Esophagus muscularis mucosa (tissue), 4 donors: Measurements from ENCODE around the gene PXN. TPM values are rescaled to one million over a fixed set of nuclear protein-coding genes. Genes with fewer than 3 reads are reported as not detected.

Experiments
- DNase-seq: peaks from one replicate; pipeline ENCODE4 v3.0.0-alpha.2; 2017; ENCODE audit errors: extremely low spot score
- H3K27ac ChIP-seq, 4 donors: fragments of 200-600 bp; sonication (generic); replicated peaks in 1 of 4; 1 replicate in 3 of 4; 2 replicates in 1 of 4; pipeline ENCODE4 v1.5.1; 2016 to 2019; ENCODE audit warnings: mild to moderate bottlenecking in 1 of 4
- H3K27me3 ChIP-seq, 4 donors: fragments of 200-600 bp; sonication (generic); one replicate each; pipeline versions ENCODE4 v1.5.1 to v1.6.0; 2016 to 2019
- H3K36me3 ChIP-seq, 4 donors: fragments of 200-600 bp; sonication (generic); one replicate each; pipeline ENCODE4 v1.5.1; 2016 to 2019
- H3K4me1 ChIP-seq, 4 donors: fragments of 200-600 bp; sonication (generic); one replicate each; pipeline ENCODE4 v1.5.1; 2016 to 2019
- H3K4me3 ChIP-seq, 4 donors: fragments of 200-600 bp; sonication (generic); 1 replicate in 2 of 4; 2 replicates in 2 of 4; pipeline ENCODE4 v1.5.1; 2016 to 2019; ENCODE audit warnings: mild to moderate bottlenecking in 4 of 4, moderate library complexity in 1 of 4
- H3K9me3 ChIP-seq, 4 donors: fragments of 200-600 bp; sonication (generic); 1 replicate in 3 of 4; 2 replicates in 1 of 4; pipeline ENCODE4 v1.5.1; 2016 to 2019
- CTCF ChIP-seq, 3 experiments: fragments of 200-600 bp in 2 of 3; fragments of 450-650 bp in 1 of 3; sonication (generic) in 2 of 3; IDR thresholded peaks; one replicate each; pipeline ENCODE4 v1.5.1; 2017 to 2019; ENCODE audit warnings: antibody characterized with exemption in 3 of 3, mild to moderate bottlenecking in 2 of 3, moderate library complexity in 1 of 3
- EP300 ChIP-seq: sonication (generic); formaldehyde crosslinking; IDR thresholded peaks from one replicate; pipeline ENCODE4 v1.6.1; 2017; ENCODE audit warnings: antibody characterized with exemption
- POLR2A ChIP-seq: fragments of 450-650 bp; IDR thresholded peaks from one replicate; pipeline ENCODE4 v1.6.1; 2017; ENCODE audit warnings: antibody characterized with exemption, moderate library complexity, mild to moderate bottlenecking, low read depth
- POLR2AphosphoS5 ChIP-seq, 2 donors: sonication (generic); formaldehyde crosslinking; IDR thresholded peaks; one replicate each; pipeline ENCODE4 v1.6.1; 2017; ENCODE audit warnings: antibody characterized with exemption in 2 of 2
- WGBS: methylation state at CpG from one replicate; pipeline ENCODE4 v1.1.5; 2018; 5-methylcytosine and 5-hydroxymethylcytosine counted together
- intact Hi-C: fragments of 100-400 bp; cut with DNase I; formaldehyde crosslinking; loops from one replicate; pipeline ENCODE4 v1.15.1; 2023
- total RNA-seq, 4 donors: library from RNA; depleted of rRNA; stranded (reverse); fragments of >200 nt; gene quantifications; one replicate each; pipeline versions ENCODE4 v1.1.0 to v1.2.1, GENCODE V29; 2016

The PXN gene
- total RNA-seq, 4 donors from 2014 or later: 51.9 to 89.4 (median 71.9) TPM

- Histone ChIP-seq H3K27ac (peak overlapping the region; percentile 96 to 98 (median 96)), H3K36me3 (peaks cover 0 to 10% (median 0%) of the 10 kb centered on the region in 4 donors), H3K9me3 (no peaks in the 10 kb centered on the region), H3K4me1 (peaks cover 57 to 70% (median 65%) of the 10 kb centered on the region in 4 donors), H3K4me3 (peak overlapping the region; percentile 84 to 100 (median 99)), H3K27me3 (no peaks in the 10 kb centered on the region)
- TF ChIP-seq CTCF (IDR thresholded peaks at IDR 0.05) (no peak), POLR2A (no peak)
- intact Hi-C loops: loop anchor here (1.0 kb wide), 1 partner anchor 32 kb away; no protein-coding TSS in a partner anchor
- no peak for DNase-seq
- WGBS: 46% methylated on average over 5 of the region's 5 CpGs
These were observed 1.8 kb downstream of the PXN start for GRCh38 chr12:120263748-120264085.

GRCh38 chr12:120262852-120263747 is 2.4 kb downstream of the PXN start:
- peak overlapping the region; percentile 96 to 98 (median 96) for H3K27ac ChIP-seq
- intact Hi-C loops: no loop called here
- TF ChIP-seq POLR2AphosphoS5 (IDR thresholded peaks at IDR 0.05) (peak in 1 of 2 donors; percentile 19), EP300 (no peak), CTCF (IDR thresholded peaks at IDR 0.05) (no peak), POLR2A (no peak)
- whole genome bisulfite sequencing: 14% methylated on average over 15 of the region's 15 CpGs
- H3K27me3 ChIP-seq: no peaks in the 10 kb centered on the region
- peak overlapping the region; percentile 84 to 100 (median 99) for H3K4me3 ChIP-seq
- peaks cover 63 to 76% (median 72%) of the 10 kb centered on the region in 4 donors for H3K4me1 ChIP-seq
- H3K9me3 ChIP-seq: no peaks in the 10 kb centered on the region
- no peak for DNase-seq
- peaks cover 0 to 10% (median 0%) of the 10 kb centered on the region in 4 donors for H3K36me3 ChIP-seq

- Histone ChIP-seq H3K4me1 (peaks cover 72 to 85% (median 81%) of the 10 kb centered on the region in 4 donors), H3K36me3 (peaks cover 0 to 10% (median 0%) of the 10 kb centered on the region in 4 donors), H3K4me3 (peak overlapping the region; percentile 84 to 100 (median 99)), H3K27me3 (no peaks in the 10 kb centered on the region), H3K9me3 (no peaks in the 10 kb centered on the region), H3K27ac (peak overlapping the region; percentile 96 to 98 (median 96))
- intact Hi-C loops: no loop called here
- TF ChIP-seq POLR2A (no peak), CTCF (IDR thresholded peaks at IDR 0.05) (no peak), EP300 (no peak), POLR2AphosphoS5 (IDR thresholded peaks at IDR 0.05) (peak in 1 of 2 donors; percentile 33)
- WGBS: 55% methylated on average over 8 of the region's 10 CpGs
- no peak for DNase-seq
These were observed 3.3 kb downstream of the PXN start for GRCh38 chr12:120261951-120262851.

- intact Hi-C loops: no loop called here
- H3K4me1 ChIP-seq: peaks cover 84 to 96% (median 95%) of the 10 kb centered on the region in 4 donors
- no peaks in the 10 kb centered on the region for H3K9me3 ChIP-seq
- H3K36me3 ChIP-seq: peaks cover 0 to 10% (median 4%) of the 10 kb centered on the region in 4 donors
- TF ChIP-seq EP300 (no peak), CTCF (IDR thresholded peaks at IDR 0.05) (no peak), POLR2A (no peak), POLR2AphosphoS5 (IDR thresholded peaks at IDR 0.05) (no peak)
- no peak overlapping the region for H3K4me3 ChIP-seq
- H3K27me3 ChIP-seq: no peaks in the 10 kb centered on the region
- WGBS: 89% methylated on average over 5 of the region's 5 CpGs
- peak overlapping the region; percentile 90 to 97 (median 96) for H3K27ac ChIP-seq
- no peak for DNase-seq
These were observed 4.9 kb downstream of the PXN start for GRCh38 chr12:120260607-120261006.
